Activated T-helper 1 cell treated with anti-CD3 and anti-CD28 coated beads, Interleukin-12 subunit alpha, Interleukin-12 subunit beta, Interleukin-2, Interleukin-4 antibody, amounts not matched to agents 30 ng/mL and 10 ng/mL and 1 ng/mL, durations not matched to agents 14 hours and 24 hours and 36 hours (primary cell): ENCODE measurements around the gene CECR2. TPM values are rescaled to one million over a fixed set of nuclear protein-coding genes. Genes with fewer than 3 reads are reported as not detected.
A peak's percentile ranks its signal among the peaks of the same experiment; 100 is the strongest.

ENCODE experiments used
- DNase-seq: peaks from one replicate; pipeline ENCODE4 v3.0.0; 2021; ENCODE audit warnings: low spot score
- H3K27ac Mint-ChIP-seq: one replicate; pipeline ENCODE4 v1.8.0; 2021; ENCODE audit warnings: mild to moderate bottlenecking, mixed read lengths
- H3K27me3 Mint-ChIP-seq: one replicate; pipeline ENCODE4 v1.8.0; 2022; ENCODE audit warnings: mild to moderate bottlenecking, moderate library complexity, mixed read lengths; ENCODE audit not compliant: insufficient read depth
- H3K36me3 Mint-ChIP-seq: one replicate; pipeline ENCODE4 v1.8.0; 2021; ENCODE audit warnings: low read depth, mixed read lengths
- H3K4me1 Mint-ChIP-seq: one replicate; pipeline ENCODE4 v1.8.0; 2021; ENCODE audit warnings: low read depth, mixed read lengths
- H3K4me3 Mint-ChIP-seq: one replicate; pipeline ENCODE4 v1.8.0; 2021; ENCODE audit warnings: mild to moderate bottlenecking, moderate library complexity, mixed read lengths
- H3K9me3 Mint-ChIP-seq: one replicate; pipeline ENCODE4 v1.8.0; 2021; ENCODE audit warnings: mixed read lengths
- intact Hi-C: fragments of 100-400 bp; cut with micrococcal nuclease; formaldehyde crosslinking; loops from one replicate; pipeline ENCODE4 v1.15.1; 2024
- total RNA-seq: library from RNA; stranded (reverse); gene quantifications from 2 replicates; pipeline ENCODE4 v1.2.3, GENCODE V29; 2022

Gene CECR2
- total RNA-seq, 1 donor from 2014 or later = 0.18 TPM

GRCh38 chr22:17601031-17601430 lies 231.8 kb downstream of the CECR2 start:
- peaks cover 28% of the 10 kb centered on the region for H3K36me3 Mint-ChIP-seq
- DNase-seq = no peak
- intact Hi-C loops = no loop called here
- no peak overlapping the region for H3K4me3 Mint-ChIP-seq
- H3K27me3 Mint-ChIP-seq = no peaks in the 10 kb centered on the region
- H3K9me3 Mint-ChIP-seq = no peaks in the 10 kb centered on the region
- no peaks in the 10 kb centered on the region for H3K4me1 Mint-ChIP-seq
- peak overlapping the region; percentile 31 for H3K27ac Mint-ChIP-seq

- peaks cover 6% of the 10 kb centered on the region for H3K36me3 Mint-ChIP-seq
- no peaks in the 10 kb centered on the region for H3K9me3 Mint-ChIP-seq
- no peak overlapping the region for H3K27ac Mint-ChIP-seq
Observed at GRCh38 chr22:17603668-17604067, 234.4 kb downstream of the CECR2 start.

GRCh38 chr22:17606496-17606895 lies 237.2 kb downstream of the CECR2 start:
- no peaks in the 10 kb centered on the region for H3K27me3 Mint-ChIP-seq

More at GRCh38 chr22:17603668-17604067, 234.4 kb downstream of the CECR2 start:
- no peak overlapping the region for H3K4me3 Mint-ChIP-seq
- no peaks in the 10 kb centered on the region for H3K4me1 Mint-ChIP-seq
- H3K27me3 Mint-ChIP-seq = no peaks in the 10 kb centered on the region
- intact Hi-C loops = no loop called here
- DNase-seq = no peak

More at GRCh38 chr22:17606496-17606895, 237.2 kb downstream of the CECR2 start:
- H3K9me3 Mint-ChIP-seq = no peaks in the 10 kb centered on the region
- intact Hi-C loops = no loop called here
- H3K4me1 Mint-ChIP-seq = no peaks in the 10 kb centered on the region
- H3K4me3 Mint-ChIP-seq = no peak overlapping the region
- DNase-seq = no peak
- H3K36me3 Mint-ChIP-seq = peaks cover 11% of the 10 kb centered on the region
- H3K27ac Mint-ChIP-seq = no peak overlapping the region

Other genes with a start within 250 kb of the CECR2 start
- gene TMEM121B, start 248.1 kb upstream of the CECR2 start, total RNA-seq = 0.20 and 0.23 TPM in 2 replicates
- 39.1 and 42.1 TPM in 2 replicates for gene HDHD5, start 210.2 kb upstream of the CECR2 start, total RNA-seq
- 3.4 and 3.7 TPM in 2 replicates for gene ADA2, start 150.0 kb upstream of the CECR2 start, total RNA-seq
- gene SLC25A18, start 194.0 kb downstream of the CECR2 start, total RNA-seq = not detected in 2 replicates